Endothelial cell (in vitro differentiated cells): ENCODE data around the gene RNF121. TPM values are rescaled to one million over a fixed set of nuclear protein-coding genes. Genes with fewer than 3 reads are reported as not detected.

Experiments used
- DNase-seq: peaks from one replicate; pipeline ENCODE4 v3.0.0; 2021; ENCODE audit warnings: low spot score
- H3K27ac Mint-ChIP-seq: one replicate; pipeline ENCODE4 v1.8.0; 2021; ENCODE audit warnings: mixed read lengths, inconsistent platforms; ENCODE audit not compliant: unreplicated experiment
- H3K27me3 Mint-ChIP-seq: one replicate; pipeline ENCODE4 v1.8.0; 2021; ENCODE audit warnings: mild to moderate bottlenecking, moderate library complexity, mixed read lengths, inconsistent platforms; ENCODE audit not compliant: unreplicated experiment
- H3K36me3 Mint-ChIP-seq: one replicate; pipeline ENCODE4 v1.8.0; 2021; ENCODE audit warnings: mild to moderate bottlenecking, low read depth, mixed read lengths, inconsistent platforms; ENCODE audit not compliant: unreplicated experiment
- H3K4me1 Mint-ChIP-seq: one replicate; pipeline ENCODE4 v1.8.0; 2021; ENCODE audit warnings: mild to moderate bottlenecking, mixed read lengths, inconsistent platforms; ENCODE audit not compliant: unreplicated experiment
- H3K4me3 Mint-ChIP-seq: one replicate; pipeline ENCODE4 v1.8.0; 2021; ENCODE audit warnings: mild to moderate bottlenecking, mixed read lengths, inconsistent platforms; ENCODE audit not compliant: unreplicated experiment
- H3K9me3 Mint-ChIP-seq: one replicate; pipeline ENCODE4 v1.8.0; 2021; ENCODE audit warnings: mixed read lengths, inconsistent platforms; ENCODE audit not compliant: unreplicated experiment
- CTCF ChIP-seq: fragments of 200-600 bp; sonication (generic); IDR thresholded peaks from one replicate; pipeline ENCODE4 v1.5.0; 2021; ENCODE audit warnings: antibody characterized with exemption; ENCODE audit not compliant: unreplicated experiment
- total RNA-seq: library from RNA; stranded (reverse); fragmentation: NEBNext Ultra II Directional; extraction: Animal tissue kit (Norgen Biotek cat#: 25700); gene quantifications from one replicate; pipeline ENCODE4 v1.2.1, GENCODE V29; 2021; ENCODE audit not compliant: unreplicated experiment

RNF121 gene
- total RNA-seq, 1 donor from 2014 or later, result 37.3 TPM

- Mint-ChIP-seq H3K4me3 (no peak overlapping the region), H3K9me3 (no peaks in the 10 kb centered on the region), H3K27ac (no peak overlapping the region), H3K27me3 (peaks cover 2% of the 10 kb centered on the region), H3K36me3 (peaks cover 34% of the 10 kb centered on the region), H3K4me1 (peaks cover 11% of the 10 kb centered on the region)
- TF ChIP-seq CTCF, result no peak
- no peak for DNase-seq
These were observed 97.2 kb downstream of the RNF121 start for GRCh38 chr11:72026090-72026489.

GRCh38 chr11:72030472-72031045 is 101.7 kb downstream of the RNF121 start:
- H3K4me3 Mint-ChIP-seq, result no peak overlapping the region
- peaks cover 20% of the 10 kb centered on the region for H3K36me3 Mint-ChIP-seq
- DNase-seq, result no peak
- H3K9me3 Mint-ChIP-seq, result no peaks in the 10 kb centered on the region
- no peak overlapping the region for H3K27ac Mint-ChIP-seq
- TF ChIP-seq CTCF, result no peak
- peaks cover under 1% of the 10 kb centered on the region for H3K27me3 Mint-ChIP-seq
- H3K4me1 Mint-ChIP-seq, result peaks cover 11% of the 10 kb centered on the region

- Mint-ChIP-seq H3K27me3 (no peaks in the 10 kb centered on the region), H3K4me1 (no peaks in the 10 kb centered on the region), H3K36me3 (peaks cover 14% of the 10 kb centered on the region), H3K9me3 (no peaks in the 10 kb centered on the region), H3K4me3 (no peak overlapping the region), H3K27ac (no peak overlapping the region)
- DNase-seq, result no peak
- no peak for TF ChIP-seq CTCF
These were observed 107.8 kb downstream of the RNF121 start for GRCh38 chr11:72036687-72037086.

- Mint-ChIP-seq H3K9me3 (no peaks in the 10 kb centered on the region), H3K36me3 (peaks cover 18% of the 10 kb centered on the region), H3K27ac (no peak overlapping the region), H3K4me3 (no peak overlapping the region), H3K4me1 (no peaks in the 10 kb centered on the region), H3K27me3 (no peaks in the 10 kb centered on the region)
- no peak for TF ChIP-seq CTCF
- DNase-seq, result no peak
These were observed 108.9 kb downstream of the RNF121 start for GRCh38 chr11:72037554-72038311.

GRCh38 chr11:72038491-72038890 is 109.6 kb downstream of the RNF121 start:
- TF ChIP-seq CTCF, result no peak
- no peaks in the 10 kb centered on the region for H3K27me3 Mint-ChIP-seq
- no peak for DNase-seq
- no peak overlapping the region for H3K4me3 Mint-ChIP-seq
- H3K36me3 Mint-ChIP-seq, result peaks cover 18% of the 10 kb centered on the region
- H3K27ac Mint-ChIP-seq, result no peak overlapping the region
- no peaks in the 10 kb centered on the region for H3K4me1 Mint-ChIP-seq
- no peaks in the 10 kb centered on the region for H3K9me3 Mint-ChIP-seq
